ENCODE data around the gene ZNF512B.

ZNF512B gene

GRCh38 chr20:63950701-63951397 lies 18.9 kb downstream of the ZNF512B start:
- no peak for DNase-seq (ENCODE audit: low read depth, low spot score)

- DNase-seq (ENCODE audit: low read depth, low spot score): no peak
Measured at GRCh38 chr20:63947638-63948456, 21.9 kb downstream of the ZNF512B start.

- DNase-seq (ENCODE audit: low read depth, low spot score): no peak
Measured at GRCh38 chr20:63946986-63947637, 22.6 kb downstream of the ZNF512B start.

GRCh38 chr20:63945921-63946920 lies 23.5 kb downstream of the ZNF512B start:
- DNase-seq (ENCODE audit: low read depth, low spot score): no peak

GRCh38 chr20:63945031-63945658 lies 24.6 kb downstream of the ZNF512B start:
- no peak for DNase-seq (ENCODE audit: low read depth, low spot score)

GRCh38 chr20:63944078-63944941 lies 25.4 kb downstream of the ZNF512B start:
- DNase-seq (ENCODE audit: low read depth, low spot score): no peak

GRCh38 chr20:63943808-63944077 lies 26.0 kb downstream of the ZNF512B start:
- no peak for DNase-seq (ENCODE audit: low read depth, low spot score)

GRCh38 chr20:63942969-63943807 lies 26.5 kb downstream of the ZNF512B start:
- DNase-seq (ENCODE audit: low read depth, low spot score): no peak

GRCh38 chr20:63942250-63942951 lies 27.3 kb downstream of the ZNF512B start:
- DNase-seq (ENCODE audit: low read depth, low spot score): peak; percentile 80

GRCh38 chr20:63941282-63942081 lies 28.2 kb downstream of the ZNF512B start:
- peak; percentile 71 for DNase-seq (ENCODE audit: low read depth, low spot score)

GRCh38 chr20:63940472-63941266 lies 29.1 kb downstream of the ZNF512B start:
- no peak for DNase-seq (ENCODE audit: low read depth, low spot score)

- no peak for DNase-seq (ENCODE audit: low read depth, low spot score)
Measured at GRCh38 chr20:63940071-63940471, 29.7 kb downstream of the ZNF512B start.

- no peak for DNase-seq (ENCODE audit: low read depth, low spot score)
Measured at GRCh38 chr20:63939061-63939935, 30.4 kb downstream of the ZNF512B start.

- DNase-seq (ENCODE audit: low read depth, low spot score): no peak
Measured at GRCh38 chr20:63937596-63937995, 32.1 kb downstream of the ZNF512B start.

- DNase-seq (ENCODE audit: low read depth, low spot score): no peak
Measured at GRCh38 chr20:63935447-63935846, 34.3 kb downstream of the ZNF512B start.
